GM12878 (cell line): Measurements from ENCODE around the gene HOTAIR.

Experiments used
- CTCF ChIP-seq, 3 experiments: IDR thresholded peaks in 2 of 3; conservative IDR thresholded peaks in 1 of 3; 2 replicates each; pipeline ENCODE4 v1.5.1; 2011; ENCODE audit warnings: low read depth in 3 of 3, low read length in 3 of 3, mild to moderate bottlenecking in 3 of 3, control low read depth in 2 of 3, moderate library complexity in 2 of 3, inconsistent platforms in 1 of 3, mixed read lengths in 1 of 3; ENCODE audit not compliant: control insufficient read depth in 2 of 3, insufficient read depth in 1 of 3; ENCODE audit errors: extremely low read depth in 1 of 3
- EP300 ChIP-seq, 2 experiments: fragments of 150-350 bp in 1 of 2; IDR thresholded peaks; 2 replicates each; pipeline ENCODE4 v1.6.1; 2011 to 2012; ENCODE audit warnings: low read depth in 2 of 2, low read length in 2 of 2, borderline replicate concordance in 1 of 2, improper control_type of control experiment in 1 of 2, inconsistent platforms in 1 of 2; ENCODE audit not compliant: control insufficient read depth in 1 of 2
- USF2 ChIP-seq: IDR thresholded peaks from 2 replicates; pipeline ENCODE4 v1.6.1; 2011; ENCODE audit warnings: low read depth, low read length, improper control_type of control experiment, borderline replicate concordance
- TF ChIP-seq, protein P1 (sequence below): IDR thresholded peaks from 2 replicates; pipeline ENCODE4 v1.6.1; 2012; ENCODE audit warnings: low read length, inconsistent platforms

DNA sequence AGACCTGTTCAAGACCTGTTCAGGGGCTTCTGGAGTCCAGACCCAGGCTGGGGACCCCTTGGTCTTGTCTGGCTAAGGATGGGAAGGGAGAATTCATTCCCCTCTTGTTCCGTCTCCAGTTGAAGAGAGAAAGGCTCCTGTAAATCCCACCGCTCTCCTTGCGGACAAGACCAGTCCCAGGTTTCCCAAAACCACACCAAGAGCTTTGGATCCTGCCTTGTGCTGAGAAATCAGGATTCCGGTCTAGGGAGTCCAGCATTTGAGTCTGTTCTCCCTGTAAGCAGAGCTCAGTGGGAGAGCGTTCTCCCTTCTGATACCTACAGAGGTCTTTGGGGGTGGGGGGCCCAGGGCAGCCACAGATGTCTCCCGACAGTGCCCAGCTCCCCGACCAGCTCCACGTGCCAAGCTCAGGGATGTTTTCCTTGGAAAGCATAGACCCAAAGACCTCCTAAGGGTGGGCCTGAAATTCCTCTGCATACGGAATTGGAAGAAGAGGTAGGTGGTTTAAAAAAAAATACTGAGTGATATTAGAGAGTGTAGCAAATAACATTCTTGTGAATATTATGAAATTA lies 34.2 kb downstream of the HOTAIR start:
- no peak for TF ChIP-seq CTCF (IDR thresholded peaks at IDR 0.05 in 2 of 3, conservative IDR thresholded peaks at IDR 0.05 in 1 of 3; ENCODE audit: control insufficient read depth in 2 of 3, extremely low read depth in 1 of 3, insufficient read depth in 1 of 3, low read depth in 3 of 3, low read length in 3 of 3)
- TF ChIP-seq EP300 (IDR thresholded peaks at IDR 0.05; ENCODE audit: borderline replicate concordance in 1 of 2, control insufficient read depth in 1 of 2, low read depth in 2 of 2, low read length in 2 of 2): no peak
- TF ChIP-seq, protein P1, sequence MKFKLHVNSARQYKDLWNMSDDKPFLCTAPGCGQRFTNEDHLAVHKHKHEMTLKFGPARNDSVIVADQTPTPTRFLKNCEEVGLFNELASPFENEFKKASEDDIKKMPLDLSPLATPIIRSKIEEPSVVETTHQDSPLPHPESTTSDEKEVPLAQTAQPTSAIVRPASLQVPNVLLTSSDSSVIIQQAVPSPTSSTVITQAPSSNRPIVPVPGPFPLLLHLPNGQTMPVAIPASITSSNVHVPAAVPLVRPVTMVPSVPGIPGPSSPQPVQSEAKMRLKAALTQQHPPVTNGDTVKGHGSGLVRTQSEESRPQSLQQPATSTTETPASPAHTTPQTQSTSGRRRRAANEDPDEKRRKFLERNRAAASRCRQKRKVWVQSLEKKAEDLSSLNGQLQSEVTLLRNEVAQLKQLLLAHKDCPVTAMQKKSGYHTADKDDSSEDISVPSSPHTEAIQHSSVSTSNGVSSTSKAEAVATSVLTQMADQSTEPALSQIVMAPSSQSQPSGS: no peak
- TF ChIP-seq USF2: no peak
